ENCODE data around the gene EXOC4.

Gene EXOC4

DNA sequence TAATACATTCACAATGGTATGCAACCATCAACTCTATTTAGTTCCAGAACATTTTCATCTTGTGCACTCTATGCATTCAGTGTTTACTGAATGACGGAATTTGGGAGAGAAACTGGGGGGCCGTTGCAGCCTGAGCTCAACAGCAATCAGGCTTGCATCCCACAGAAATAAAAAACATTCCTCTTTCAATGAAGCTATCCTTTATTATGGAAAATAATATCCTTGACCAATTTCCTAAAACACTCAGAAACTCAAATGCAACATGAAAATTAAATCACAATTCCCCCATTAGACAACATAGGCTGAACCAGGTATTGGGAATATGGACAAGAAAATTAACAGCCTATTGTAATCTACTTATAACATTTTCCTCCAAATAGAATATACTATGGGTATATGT, 6.3 kb upstream of the EXOC4 start:
- ChIA-PET CTCF (interaction anchor here (1.1 kb wide), 1 partner anchor 16 kb away, joined by 3 read pairs; no protein-coding TSS in a partner anchor), POLR2A (no interaction called here)
- H3K4me1 ChIP-seq (ENCODE audit: control insufficient read depth, insufficient read depth, low read length): no peaks in the 10 kb centered on the region
- no peak overlapping the region for H3K4me3 ChIP-seq (ENCODE audit: low read depth, low read length)
- H3K36me3 ChIP-seq (ENCODE audit: control insufficient read depth in 2 of 2, insufficient read depth in 1 of 2, low read length in 2 of 2): no peaks in the 10 kb centered on the region
- H3K27ac ChIP-seq (ENCODE audit: extremely low read depth, low read depth, low read length): no peak overlapping the region
- H3K9me3 ChIP-seq (ENCODE audit: control insufficient read depth, insufficient read depth, low read depth, low read length): no peaks in the 10 kb centered on the region
- TF ChIP-seq ZNF561 (tag by site-specific recombination; IDR thresholded peaks at IDR 0.05; ENCODE audit: borderline replicate concordance): no peak
- TF ChIP-seq, protein P1, sequence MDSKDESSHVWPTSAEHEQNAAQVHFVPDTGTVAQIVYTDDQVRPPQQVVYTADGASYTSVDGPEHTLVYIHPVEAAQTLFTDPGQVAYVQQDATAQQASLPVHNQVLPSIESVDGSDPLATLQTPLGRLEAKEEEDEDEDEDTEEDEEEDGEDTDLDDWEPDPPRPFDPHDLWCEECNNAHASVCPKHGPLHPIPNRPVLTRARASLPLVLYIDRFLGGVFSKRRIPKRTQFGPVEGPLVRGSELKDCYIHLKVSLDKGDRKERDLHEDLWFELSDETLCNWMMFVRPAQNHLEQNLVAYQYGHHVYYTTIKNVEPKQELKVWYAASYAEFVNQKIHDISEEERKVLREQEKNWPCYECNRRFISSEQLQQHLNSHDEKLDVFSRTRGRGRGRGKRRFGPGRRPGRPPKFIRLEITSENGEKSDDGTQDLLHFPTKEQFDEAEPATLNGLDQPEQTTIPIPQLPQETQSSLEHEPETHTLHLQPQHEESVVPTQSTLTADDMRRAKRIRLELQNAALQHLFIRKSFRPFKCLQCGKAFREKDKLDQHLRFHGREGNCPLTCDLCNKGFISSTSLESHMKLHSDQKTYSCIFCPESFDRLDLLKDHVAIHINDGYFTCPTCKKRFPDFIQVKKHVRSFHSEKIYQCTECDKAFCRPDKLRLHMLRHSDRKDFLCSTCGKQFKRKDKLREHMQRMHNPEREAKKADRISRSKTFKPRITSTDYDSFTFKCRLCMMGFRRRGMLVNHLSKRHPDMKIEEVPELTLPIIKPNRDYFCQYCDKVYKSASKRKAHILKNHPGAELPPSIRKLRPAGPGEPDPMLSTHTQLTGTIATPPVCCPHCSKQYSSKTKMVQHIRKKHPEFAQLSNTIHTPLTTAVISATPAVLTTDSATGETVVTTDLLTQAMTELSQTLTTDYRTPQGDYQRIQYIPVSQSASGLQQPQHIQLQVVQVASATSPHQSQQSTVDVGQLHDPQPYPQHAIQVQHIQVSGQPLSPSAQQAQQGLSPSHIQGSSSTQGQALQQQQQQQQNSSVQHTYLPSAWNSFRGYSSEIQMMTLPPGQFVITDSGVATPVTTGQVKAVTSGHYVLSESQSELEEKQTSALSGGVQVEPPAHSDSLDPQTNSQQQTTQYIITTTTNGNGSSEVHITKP (tag by site-specific recombination; IDR thresholded peaks at IDR 0.05): peak; percentile 59

- no peaks in the 10 kb centered on the region for H3K36me3 ChIP-seq (ENCODE audit: control insufficient read depth in 2 of 2, insufficient read depth in 1 of 2, low read length in 2 of 2)
- CTCF ChIA-PET: no interaction called here
- TF ChIP-seq GLI4 (tag by site-specific recombination; IDR thresholded peaks at IDR 0.05) (no peak), WT1 (tag by site-specific recombination; IDR thresholded peaks at IDR 0.05) (no peak), ZNF140 (tag by site-specific recombination; IDR thresholded peaks at IDR 0.05) (peak; percentile 99), BCL11B (tag by site-specific recombination; IDR thresholded peaks at IDR 0.05; ENCODE audit: low read depth) (no peak), ZNF544 (tag by site-specific recombination; IDR thresholded peaks at IDR 0.05) (no peak), ZNF112 (tag by site-specific recombination; IDR thresholded peaks at IDR 0.05) (no peak), ZBTB20 (tag by site-specific recombination; IDR thresholded peaks at IDR 0.05) (no peak)
- TF ChIP-seq, protein P2, sequence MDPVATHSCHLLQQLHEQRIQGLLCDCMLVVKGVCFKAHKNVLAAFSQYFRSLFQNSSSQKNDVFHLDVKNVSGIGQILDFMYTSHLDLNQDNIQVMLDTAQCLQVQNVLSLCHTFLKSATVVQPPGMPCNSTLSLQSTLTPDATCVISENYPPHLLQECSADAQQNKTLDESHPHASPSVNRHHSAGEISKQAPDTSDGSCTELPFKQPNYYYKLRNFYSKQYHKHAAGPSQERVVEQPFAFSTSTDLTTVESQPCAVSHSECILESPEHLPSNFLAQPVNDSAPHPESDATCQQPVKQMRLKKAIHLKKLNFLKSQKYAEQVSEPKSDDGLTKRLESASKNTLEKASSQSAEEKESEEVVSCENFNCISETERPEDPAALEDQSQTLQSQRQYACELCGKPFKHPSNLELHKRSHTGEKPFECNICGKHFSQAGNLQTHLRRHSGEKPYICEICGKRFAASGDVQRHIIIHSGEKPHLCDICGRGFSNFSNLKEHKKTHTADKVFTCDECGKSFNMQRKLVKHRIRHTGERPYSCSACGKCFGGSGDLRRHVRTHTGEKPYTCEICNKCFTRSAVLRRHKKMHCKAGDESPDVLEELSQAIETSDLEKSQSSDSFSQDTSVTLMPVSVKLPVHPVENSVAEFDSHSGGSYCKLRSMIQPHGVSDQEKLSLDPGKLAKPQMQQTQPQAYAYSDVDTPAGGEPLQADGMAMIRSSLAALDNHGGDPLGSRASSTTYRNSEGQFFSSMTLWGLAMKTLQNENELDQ (tag by site-specific recombination; IDR thresholded peaks at IDR 0.05; ENCODE audit: low read depth): no peak
- TF ChIP-seq, protein P3, sequence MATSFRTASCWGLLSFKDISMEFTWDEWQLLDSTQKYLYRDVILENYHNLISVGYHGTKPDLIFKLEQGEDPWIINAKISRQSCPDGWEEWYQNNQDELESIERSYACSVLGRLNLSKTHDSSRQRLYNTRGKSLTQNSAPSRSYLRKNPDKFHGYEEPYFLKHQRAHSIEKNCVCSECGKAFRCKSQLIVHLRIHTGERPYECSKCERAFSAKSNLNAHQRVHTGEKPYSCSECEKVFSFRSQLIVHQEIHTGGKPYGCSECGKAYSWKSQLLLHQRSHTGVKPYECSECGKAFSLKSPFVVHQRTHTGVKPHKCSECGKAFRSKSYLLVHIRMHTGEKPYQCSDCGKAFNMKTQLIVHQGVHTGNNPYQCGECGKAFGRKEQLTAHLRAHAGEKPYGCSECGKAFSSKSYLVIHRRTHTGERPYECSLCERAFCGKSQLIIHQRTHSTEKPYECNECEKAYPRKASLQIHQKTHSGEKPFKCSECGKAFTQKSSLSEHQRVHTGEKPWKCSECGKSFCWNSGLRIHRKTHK (tag by site-specific recombination; IDR thresholded peaks at IDR 0.05): no peak
- H3K9me3 ChIP-seq (ENCODE audit: control insufficient read depth, insufficient read depth, low read depth, low read length): no peaks in the 10 kb centered on the region
- H3K27ac ChIP-seq (ENCODE audit: extremely low read depth, low read depth, low read length): no peak overlapping the region
- no peak overlapping the region for H3K4me3 ChIP-seq (ENCODE audit: low read depth, low read length)
- POLR2A ChIA-PET: no interaction called here
- H3K4me1 ChIP-seq (ENCODE audit: control insufficient read depth, insufficient read depth, low read length): no peaks in the 10 kb centered on the region
These were observed 4.0 kb upstream of the EXOC4 start for GRCh38 chr7:133248901-133249300.

DNA sequence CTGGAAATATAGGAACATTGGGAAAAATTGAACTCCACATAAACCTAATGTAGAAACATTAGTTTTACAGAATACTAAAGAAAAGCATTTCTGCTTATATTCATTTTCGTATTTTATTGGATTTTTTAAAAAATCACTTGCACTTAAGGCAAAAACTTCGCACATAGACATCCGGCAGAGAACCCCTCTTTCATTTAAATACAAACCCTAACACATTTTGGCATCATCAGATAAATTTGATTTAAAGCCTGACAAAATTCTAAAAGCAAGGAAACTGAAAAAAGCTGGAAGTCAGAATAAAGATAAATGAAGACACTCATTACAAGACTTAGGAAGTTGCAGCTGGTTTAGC, 396 bp upstream of the EXOC4 start:
- TF ChIP-seq MEIS1 (CRISPR knock-in tag; IDR thresholded peaks at IDR 0.05; ENCODE audit: borderline replicate concordance) (no peak), ZNF510 (tag by site-specific recombination; IDR thresholded peaks at IDR 0.05; ENCODE audit: insufficient replicate concordance) (peak; percentile 20)
- H3K4me3 ChIP-seq (ENCODE audit: low read depth, low read length): no peak overlapping the region
- no peaks in the 10 kb centered on the region for H3K9me3 ChIP-seq (ENCODE audit: control insufficient read depth, insufficient read depth, low read depth, low read length)
- ChIA-PET POLR2A (no interaction called here), CTCF (interaction anchor here (0.7 kb wide), 1 partner anchor 1207 kb away, joined by 3 read pairs; no protein-coding TSS in a partner anchor)
- H3K36me3 ChIP-seq (ENCODE audit: control insufficient read depth in 2 of 2, insufficient read depth in 1 of 2, low read length in 2 of 2): no peaks in the 10 kb centered on the region
- no peak overlapping the region for H3K27ac ChIP-seq (ENCODE audit: extremely low read depth, low read depth, low read length)
- 0 out of 2 replicates have a peak, but pooled peaks cover 3% of the 10 kb centered on the region for H3K4me1 ChIP-seq (ENCODE audit: control insufficient read depth, insufficient read depth, low read length)
